ENCODE data around the gene NRIP3.
A peak's percentile ranks its signal among the peaks of the same experiment; 100 is the strongest.

Gene NRIP3

DNA sequence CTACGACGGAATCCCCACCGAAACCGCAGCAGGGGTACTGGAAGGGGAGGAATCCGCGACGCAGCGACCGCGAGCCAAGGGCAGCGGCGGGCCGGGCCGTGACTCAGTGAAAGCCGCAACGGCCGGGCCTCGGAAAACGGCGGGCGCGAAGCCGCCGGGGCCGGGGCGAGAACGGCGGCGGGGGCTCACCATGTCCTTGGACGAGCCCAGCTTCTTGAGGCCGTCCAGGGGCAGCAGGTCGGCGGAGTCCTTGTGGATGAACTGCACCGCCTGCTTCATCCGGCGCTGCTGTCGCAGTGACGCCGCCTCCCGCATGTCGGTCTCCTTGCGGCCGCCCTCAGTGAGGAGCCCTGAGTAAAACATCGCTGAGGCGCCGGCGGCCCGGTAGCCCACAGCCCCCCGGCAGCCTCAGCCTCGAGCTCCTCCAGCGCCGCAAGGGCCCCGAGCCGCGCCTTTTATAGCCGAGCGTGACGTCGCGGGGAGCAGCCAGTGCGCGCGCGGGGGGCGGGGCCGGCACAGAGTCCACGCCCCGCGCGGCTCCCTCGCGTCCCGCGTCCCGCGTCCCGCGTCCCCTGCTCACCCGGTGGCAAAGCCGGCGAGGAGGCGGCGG is at the start of gene NRIP3:
Gene NRIP3, minus strand, starts transcription at position 429 of the 610 bp plus-strand sequence. Its CDS starts 66 bp downstream, at position 363.
- peak; percentile 86 for DNase-seq

DNA sequence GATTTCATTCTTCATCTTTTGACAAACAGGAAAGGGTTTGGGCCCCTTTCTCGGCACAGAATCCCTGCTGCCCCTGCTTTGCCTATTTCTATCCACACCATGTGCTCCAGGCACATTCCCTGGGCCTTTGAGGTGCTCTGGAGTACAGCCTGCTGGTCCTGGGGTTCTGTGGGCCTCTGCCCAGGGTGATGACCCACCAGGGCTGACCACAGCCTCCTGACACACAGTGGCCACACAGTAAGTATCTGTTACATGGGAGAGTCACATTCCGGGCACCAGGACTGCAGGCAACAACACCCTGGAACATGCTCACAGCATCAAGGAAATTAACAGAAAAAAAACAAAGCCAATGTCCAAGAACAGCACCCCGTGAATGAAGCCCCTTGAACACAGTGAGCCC is 48.5 kb upstream of the NRIP3 start:
- no peak for DNase-seq

DNA sequence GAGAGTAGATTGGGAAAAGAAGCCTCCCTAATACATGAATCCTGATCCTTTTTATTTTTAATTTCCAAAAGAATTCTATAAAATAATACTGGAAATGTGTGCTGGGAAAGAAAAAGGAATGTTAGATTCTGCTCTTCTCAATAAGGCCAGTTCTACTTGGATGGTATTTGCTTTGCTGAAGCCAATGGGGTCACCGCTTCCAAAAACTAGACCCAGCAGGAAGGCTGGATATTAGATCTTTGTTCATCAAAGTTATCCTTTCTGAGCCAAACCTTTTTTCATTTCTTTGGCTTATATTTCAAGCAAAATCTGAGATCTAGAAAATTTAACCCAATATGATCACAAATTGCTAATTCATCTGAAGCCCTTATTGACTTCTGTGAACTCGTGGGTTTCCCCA is 46.2 kb upstream of the NRIP3 start:
- no peak for DNase-seq

DNA sequence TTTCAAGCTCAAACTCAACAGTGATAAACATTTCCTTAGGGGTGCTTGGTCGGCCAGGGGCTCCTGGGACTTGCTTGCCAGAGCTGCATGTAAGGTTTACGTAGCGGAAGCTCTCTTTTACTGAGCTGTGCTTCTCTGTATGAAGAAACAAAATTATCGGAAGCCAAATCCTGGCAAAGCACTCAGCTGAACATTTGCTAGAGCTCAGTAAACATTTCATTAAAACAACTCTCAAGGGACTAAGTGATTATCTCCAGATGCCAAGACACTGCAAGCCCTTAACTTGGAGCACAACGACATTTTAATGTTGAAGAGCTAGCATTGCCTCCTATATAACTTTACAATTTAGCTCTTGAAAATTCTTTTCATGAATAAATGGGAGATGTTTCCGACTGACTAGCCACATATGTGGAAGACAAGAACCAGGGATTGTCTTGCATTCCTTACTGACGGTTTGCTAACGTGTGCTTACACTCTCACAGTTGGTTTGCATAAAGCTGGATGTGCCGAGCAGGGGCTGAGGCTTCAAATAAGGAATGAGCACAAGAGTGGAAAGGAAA is 44.2 kb upstream of the NRIP3 start:
- DNase-seq = no peak

DNA sequence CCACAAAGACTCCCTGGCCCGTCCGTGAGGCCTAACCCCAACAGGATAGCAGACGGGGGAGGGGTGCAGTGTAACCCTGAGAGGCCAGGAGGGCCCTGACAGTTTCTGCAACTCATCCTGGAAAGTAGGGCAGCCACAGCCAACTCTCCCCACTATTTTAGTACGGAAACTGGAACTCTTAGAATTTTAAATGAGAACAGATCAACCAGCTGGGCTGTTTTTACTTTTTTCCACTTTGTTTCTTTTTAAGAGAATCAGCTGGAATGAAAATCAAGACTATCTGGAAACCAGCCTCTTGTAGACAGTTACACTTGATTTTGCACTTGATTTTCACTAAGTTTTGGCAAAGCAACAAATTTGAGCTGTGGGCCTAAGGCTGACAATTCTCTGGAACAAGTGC is 42.7 kb upstream of the NRIP3 start:
- DNase-seq = no peak

DNA sequence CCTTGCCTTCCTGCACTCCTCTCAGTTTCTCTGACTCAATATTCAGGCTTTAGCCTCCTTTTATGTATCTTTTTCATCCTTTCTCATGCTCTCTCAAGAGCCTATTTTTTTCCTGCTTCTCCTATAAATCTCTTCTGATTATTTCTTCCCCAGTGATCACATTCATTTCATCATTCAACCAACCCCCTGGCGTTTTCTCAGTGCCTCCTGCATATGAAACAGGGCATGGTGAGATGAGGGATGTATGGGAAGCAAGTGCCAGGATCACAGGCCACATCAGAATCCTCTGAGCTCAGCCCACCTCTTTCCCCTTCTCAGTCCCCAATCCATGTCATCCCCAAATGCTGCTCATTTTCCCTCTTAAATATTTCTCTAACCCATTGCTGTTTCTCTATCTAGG is 38.7 kb upstream of the NRIP3 start:
- DNase-seq = no peak

DNA sequence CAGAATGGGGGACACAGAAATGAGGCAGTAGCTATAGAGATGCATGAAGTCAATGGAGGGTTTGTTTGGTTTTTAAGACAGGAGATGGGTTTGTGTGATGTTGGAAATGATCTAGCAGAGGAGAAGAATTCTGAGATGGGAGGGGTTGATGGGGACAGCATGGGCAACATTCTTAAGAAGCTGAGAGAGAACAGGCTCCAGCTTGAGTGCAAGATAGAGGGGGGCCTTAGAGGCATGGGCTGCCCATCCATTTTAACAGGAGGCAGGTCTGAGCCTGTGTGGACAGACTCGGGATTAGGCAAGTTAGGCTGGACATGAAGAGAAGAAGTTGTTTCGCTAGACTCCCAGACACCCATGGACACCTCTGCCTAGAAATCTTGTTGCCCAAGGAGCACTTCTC is 37.9 kb upstream of the NRIP3 start:
- DNase-seq = no peak

DNA sequence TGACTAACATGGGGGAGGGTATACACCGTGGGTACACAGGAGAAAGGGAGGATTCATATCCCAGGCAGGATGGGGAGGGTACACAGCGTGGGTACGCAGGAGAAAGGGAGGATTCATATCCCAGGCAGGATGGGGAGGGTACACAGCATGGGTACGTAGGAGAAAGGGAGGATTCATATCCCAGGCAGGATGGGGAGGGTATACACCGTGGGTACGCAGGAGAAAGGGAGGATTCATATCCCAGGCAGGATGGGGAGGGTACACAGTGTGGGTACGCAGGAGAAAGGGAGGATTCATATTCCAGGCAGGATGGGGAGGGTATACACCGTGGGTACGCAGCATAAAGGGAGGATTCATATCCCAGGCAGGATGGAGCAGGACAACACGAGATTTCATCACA is 36.6 kb upstream of the NRIP3 start:
- DNase-seq = no peak

DNA sequence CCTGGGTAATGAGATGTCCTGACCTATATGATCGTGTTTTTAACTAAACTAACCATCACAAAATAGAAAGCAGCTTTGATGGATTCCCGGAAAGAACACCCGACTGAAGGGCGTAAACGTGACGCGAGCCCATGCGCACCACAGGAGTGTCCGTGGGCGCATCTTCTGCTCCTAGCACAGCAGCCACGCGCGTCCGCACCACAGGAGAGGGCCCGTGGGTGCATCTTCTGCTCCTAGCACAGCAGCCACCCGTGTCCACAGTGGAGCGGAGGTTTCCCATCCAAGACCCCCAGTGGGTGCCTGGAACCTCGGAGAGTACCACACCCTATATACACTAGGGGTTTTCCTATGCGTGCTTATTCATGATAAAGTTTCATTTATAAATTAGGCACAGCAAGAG is 36.1 kb upstream of the NRIP3 start:
- no peak for DNase-seq

DNA sequence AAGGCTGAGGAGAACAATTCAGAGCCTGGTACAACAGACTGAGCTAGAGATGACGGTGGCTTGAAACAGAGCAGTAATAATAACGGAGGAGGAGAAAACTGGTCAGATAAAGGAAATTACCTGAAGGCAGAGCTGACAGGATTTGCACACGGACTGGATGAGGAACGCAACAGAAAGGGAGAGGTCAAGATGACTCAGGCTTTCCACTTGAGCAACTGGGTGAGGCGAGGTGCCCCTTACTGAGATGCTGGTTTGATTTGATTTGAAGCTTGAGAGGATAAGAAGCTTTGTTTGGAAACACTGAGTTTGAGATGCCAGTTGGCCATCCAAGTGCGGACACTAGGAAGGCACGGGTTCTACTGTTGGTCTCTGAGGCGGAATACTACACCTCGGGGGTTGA is 35.4 kb upstream of the NRIP3 start:
- no peak for DNase-seq

DNA sequence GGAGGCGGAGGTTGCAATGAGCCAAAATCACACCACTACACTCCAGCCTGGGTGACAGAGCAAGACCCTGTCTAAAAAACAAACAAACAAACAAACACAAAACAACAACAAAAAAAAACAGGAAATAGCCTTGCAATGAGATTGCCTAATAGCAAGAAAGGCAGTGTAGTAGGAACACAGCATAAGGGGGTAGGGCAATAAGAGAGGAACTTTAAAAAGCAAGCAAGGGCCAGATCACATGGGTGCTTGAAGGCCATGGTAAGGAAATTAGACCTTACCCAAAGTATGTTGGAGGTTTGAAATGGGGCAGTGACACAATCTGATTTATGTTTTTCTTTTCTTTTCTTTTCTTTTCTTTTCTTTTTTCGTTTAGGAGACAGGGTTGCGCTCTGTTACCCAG is 34.7 kb upstream of the NRIP3 start:
- no peak for DNase-seq

DNA sequence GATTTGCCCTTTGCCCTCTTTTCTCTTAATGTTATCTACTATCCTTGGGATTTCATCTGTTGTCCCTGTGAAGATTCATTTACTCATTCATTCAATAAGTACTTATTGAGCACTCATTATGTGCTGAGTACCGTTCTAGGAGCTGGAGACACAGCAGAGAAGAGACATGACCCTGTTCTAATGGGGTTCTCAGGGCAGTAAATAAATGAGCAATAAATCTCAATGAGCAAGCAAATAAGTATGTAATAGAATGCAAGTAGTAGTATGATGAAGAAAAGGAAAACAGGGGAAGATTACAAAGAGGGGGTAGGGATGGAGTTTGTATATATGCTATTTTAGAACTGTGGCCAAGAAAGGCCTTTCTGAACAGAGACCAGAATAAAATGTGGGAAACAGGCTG is 34.2 kb upstream of the NRIP3 start:
- no peak for DNase-seq

DNA sequence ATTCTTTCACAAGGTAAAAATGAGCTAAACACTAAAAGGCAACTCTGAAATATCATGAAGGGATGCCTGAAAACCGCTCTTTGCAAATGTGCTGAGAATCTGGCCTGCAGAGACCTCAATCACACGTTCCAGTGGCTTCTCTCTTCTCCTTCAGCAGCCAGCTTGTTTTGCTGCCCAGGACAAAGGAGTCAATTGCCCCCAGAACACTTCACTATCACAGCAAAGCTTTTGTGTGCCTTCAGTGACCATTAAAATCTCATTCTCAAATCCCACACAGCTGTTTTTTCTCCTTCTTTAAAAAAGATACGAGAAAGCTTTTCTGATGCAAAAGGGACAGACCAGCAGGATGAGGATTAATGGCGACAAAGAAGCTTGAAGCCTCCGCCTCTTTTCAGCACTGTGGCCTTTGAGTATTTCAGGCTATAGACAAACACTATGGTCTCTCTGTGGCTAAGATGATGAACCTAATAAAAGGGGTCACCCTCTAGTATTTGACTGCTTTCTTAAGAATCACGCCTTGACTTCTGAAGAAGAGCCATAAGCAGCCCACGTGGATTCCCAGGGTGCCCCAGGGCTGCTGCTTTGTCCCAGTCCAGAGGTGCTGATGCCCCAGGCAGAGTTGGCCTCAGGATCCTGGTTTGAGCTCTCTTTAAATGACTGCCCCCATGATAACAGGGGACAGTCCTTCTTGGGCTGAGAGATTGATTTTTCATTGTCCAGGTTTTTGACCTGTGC is 33.4 kb upstream of the NRIP3 start:
- DNase-seq = no peak

DNA sequence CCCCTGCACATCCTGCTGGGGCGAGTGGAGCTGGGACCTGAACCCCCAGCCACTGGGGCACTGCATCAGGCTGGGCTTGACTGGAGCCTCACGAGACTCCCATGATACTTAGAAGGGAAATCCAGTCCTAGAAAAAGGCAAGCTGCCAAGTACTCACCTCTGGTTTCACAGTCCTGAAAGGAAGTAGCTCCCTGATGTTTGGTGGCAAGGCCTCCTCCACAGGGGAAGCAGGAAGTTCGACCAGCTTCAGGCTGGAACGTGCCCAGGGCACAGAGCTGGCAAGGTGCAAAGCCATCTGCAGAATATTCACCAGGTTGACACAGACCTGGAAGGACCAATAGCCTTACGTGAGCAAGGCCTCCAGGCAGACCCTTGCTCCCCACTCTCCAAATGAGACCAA is 26.8 kb upstream of the NRIP3 start:
- DNase-seq = no peak

DNA sequence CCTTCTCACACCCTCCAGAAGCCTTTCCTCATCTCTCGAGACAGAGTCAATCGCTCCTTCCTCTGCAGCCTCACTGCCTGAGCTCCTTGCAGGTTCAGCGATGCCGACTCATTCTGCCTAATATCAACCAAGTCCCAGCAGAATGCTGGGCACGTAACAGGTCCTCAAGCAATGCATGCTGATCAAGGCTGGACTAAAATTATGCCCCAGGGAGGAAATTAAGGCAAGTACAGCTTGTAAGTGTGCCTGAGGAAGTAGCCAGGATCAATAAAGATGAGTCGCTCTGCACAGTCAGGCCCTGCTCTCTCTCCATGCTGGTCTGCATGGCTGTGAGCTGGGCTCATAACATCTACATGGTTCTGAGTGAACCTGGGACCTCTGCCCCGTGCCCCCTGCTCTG is 25.6 kb upstream of the NRIP3 start:
- DNase-seq = no peak

DNA sequence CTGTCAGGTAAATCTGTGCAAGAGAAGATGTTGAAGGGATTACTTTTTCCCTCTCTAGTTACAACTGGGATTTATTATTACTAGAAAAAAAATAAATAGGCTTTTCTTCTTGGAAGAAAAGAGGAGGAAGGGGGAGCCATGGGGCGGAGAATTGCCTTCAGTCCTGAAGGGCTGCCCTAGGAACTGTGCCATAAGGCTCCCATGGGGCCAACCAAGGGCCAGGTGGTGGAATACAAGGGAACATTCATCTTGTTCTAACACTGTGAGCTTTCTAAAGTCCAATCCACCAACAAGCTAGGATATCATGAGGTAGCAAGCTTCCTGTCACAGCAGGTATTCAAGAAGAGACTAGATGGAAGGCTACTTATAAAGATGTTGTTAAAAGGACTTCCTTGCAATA is 24.8 kb upstream of the NRIP3 start:
- DNase-seq = no peak

DNA sequence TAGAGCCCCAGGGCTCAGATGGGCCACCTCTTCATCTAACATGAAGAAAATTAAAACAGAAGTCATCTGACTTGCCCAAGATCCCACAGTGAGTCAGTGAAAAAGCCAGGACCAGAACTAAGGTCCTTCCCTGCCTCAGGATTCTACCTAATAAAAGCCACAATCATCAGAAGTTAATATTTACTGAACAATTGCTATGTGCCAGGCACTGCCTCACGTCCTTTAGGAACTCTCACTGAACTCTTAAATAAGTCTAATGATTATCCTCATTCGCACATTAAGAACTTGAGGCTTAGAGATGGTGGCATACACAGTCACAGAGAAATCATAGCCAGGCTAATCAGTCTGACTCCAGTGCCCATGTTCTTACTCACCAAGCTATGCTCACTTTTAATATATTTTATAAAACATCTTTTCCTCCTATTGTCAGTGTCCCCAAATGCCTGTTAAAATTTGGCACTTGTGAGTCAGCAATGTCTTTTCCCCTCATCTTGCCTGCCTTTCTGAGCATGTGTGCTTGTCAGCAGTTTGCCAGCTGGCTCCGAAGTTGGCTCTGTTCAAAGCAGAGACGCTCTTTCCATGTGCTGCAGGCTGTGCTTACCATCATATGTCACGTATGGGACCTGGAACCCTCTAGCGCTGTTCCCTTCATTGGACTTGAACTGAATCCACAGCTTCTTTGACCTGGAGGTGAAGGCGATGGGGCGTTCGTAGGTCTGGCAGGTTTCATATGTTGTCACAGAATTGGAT is 21.5 kb upstream of the NRIP3 start:
- DNase-seq = no peak

DNA sequence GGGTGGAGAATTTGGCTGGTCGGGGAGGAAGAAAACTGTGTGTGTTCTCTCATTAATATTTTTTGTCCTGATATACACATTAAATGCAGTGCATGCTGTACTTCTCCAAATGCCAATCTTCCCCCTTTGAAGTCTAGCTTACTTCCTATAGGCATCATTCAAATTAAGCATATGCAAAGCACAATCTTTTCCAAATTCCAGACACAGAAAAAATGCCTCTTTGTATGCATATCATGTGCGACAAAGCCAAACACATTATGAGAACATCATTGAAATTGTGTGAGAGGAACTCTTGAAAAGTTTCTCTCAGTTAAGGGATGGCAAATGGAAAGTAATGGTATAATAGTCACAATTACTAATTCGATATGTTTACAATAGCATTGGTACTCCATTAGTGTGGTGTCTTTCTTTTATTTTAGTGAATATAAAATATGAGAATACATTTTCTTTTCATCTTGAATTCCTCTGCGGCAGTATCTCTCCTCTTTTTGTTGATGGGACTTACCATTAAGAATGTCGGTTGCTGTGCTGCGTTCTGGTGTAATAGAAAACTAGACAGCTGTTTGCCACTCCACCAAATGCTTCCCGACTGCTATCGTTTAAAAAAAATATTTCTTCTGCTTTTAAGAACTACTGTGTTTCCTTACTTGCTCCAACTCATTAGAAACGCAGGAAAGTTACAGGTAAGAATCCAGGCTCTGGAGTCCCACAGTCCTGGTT is 19.3 kb upstream of the NRIP3 start:
- no peak for DNase-seq

DNA sequence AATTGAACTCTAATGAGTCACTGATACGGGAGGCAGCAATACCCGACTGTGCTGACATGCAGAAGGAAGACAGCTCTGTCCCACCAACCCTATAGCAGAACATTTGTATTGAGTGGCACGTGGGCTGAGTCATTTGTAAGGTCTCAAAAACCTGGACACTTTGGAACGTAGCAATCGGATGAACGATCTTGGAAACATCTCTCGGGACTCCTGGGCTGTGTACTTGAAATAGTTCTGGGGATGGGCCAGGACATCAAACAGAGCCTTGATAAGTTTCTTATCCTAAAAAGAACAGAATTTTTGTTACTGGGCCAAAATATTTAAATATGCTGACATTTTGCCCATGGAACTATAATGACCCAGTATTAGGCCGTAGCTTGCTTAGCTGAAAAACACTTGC is 17.1 kb upstream of the NRIP3 start:
- no peak for DNase-seq

DNA sequence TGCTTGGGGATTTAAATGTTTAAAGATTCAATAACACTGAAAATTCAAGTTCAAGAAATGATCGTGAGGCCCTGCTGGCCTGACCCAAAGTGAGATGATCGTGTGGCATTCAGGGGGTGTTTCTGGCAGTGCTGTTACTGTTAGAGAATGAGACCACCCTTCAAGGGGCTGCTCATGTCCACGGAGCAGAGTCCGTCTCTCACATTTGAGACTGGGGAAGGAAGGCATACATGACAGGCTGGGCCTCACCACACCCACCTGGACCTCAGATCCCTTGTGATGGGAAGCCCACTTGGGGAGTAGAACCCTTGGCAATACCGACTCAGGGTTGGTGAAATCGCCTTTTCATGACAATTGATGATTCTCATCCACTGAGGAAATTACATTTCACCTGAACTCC is 16.1 kb upstream of the NRIP3 start:
- no peak for DNase-seq

DNA sequence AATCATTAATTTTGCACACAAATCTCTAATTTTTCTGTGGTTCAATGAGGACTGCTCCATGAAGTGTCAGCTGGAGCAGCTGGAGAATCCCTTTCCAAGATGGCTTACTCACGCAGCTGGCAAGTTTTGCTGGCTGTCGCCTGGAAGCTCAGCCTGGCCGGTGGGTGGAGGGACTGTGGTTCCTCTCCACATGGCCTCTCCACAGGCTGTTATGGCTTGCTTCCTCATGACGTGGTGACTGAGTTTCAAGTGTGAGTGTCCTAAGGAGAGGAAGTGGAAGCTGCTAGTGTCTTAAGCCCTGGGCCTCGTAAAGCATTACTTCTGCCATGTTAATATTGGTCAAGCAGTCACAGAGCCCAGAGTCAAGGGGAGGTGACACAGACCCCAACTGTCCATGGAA is 14.0 kb upstream of the NRIP3 start:
- no peak for DNase-seq

DNA sequence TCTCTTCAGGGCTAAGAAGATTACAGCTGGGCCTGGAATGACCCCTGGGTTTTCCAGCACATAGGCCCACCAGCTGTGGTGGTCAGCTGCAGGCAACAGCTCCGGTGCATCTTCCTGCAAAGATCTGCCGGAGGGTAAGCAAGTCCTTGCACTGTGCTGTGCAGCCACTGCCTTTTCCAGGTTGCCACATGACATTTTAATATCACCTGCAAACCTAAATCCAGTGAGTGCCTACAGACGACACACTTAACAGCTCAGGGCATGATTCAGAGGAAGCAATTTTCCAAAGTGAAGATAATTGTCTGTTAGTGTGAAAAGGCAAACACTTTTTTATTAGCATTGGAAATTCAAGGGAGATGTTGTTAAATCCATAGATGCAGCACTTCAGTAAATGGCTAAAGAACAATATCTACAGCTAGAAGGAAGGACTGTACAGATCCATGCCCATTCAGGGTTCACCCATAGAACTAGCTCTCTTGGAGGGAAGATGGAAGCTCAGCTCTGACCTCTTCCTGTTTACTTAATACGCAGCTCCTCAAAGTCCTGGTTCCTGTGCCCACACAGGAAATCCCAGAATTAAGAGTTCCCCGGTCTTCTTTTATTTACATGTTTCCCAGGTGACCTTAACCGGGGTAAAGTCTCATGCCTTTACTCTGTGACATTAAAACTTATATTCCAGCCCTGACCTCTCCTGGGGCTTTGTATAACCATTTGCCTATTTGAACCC is 13.3 kb upstream of the NRIP3 start:
- DNase-seq = no peak

DNA sequence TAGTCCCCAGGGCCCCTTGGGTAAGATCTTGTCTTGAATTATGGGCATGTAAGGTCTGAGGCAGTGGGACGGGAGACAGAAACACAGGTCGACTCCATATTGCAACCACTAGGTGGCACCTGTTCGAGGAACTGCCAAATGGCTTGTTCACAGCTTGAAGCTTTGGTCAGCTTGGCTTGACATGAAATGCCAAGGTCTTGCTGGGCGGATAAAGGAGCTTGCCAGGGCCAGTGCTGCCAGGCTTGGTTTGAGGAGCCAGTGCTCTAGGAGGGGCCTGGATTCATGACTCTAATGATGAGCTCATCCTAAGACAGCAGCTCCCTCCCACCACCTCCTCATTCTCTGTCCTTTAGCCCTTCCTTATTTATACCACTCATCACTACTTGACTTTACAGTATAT is 11.9 kb upstream of the NRIP3 start:
- DNase-seq = peak; percentile 53

Measured in activated T-cell treated with anti-CD3 and anti-CD28 coated beads, Interleukin-2, amount 50 U/mL, for 1 hour (primary cell).